ENCODE results near the gene GEMIN8.

DNA sequence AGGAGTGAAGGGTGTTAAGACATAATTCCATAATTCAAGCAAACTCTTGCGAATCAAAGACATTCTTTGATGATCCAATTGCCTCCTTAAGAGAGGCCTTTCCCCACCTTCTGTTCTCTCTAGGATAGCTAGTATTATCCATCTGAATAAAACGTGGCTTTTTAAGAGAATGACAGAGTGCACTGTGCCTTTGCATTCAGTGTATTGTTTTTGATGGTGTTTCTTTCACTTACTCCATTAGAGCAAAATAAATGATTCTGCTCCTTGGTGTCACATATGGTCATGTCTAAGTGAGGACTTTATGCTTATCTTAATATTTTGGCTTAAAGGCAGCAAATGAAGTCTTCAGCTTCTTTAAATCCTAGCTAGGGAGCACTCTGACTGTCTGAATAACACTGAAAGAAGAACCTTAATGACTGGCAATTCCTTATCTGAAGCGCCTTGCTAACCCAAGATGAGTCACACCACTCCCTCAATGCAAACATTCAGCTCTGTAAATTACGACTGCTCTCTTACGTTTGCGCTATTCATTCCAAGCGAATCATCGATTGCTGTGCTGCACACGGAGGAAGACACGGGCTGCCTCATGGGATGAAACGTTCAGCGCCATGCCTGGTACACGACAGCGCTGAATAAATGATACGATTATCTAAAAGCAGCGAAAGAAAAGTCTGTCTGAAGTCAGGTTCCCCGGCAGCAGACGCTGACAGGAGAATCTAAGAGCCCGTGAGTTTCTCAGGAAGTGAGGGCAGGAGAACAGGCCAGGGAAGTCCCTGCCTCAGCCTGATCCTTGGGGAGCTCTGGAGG, 35.1 kb upstream of the GEMIN8 start:
- TF ChIP-seq, protein P1, sequence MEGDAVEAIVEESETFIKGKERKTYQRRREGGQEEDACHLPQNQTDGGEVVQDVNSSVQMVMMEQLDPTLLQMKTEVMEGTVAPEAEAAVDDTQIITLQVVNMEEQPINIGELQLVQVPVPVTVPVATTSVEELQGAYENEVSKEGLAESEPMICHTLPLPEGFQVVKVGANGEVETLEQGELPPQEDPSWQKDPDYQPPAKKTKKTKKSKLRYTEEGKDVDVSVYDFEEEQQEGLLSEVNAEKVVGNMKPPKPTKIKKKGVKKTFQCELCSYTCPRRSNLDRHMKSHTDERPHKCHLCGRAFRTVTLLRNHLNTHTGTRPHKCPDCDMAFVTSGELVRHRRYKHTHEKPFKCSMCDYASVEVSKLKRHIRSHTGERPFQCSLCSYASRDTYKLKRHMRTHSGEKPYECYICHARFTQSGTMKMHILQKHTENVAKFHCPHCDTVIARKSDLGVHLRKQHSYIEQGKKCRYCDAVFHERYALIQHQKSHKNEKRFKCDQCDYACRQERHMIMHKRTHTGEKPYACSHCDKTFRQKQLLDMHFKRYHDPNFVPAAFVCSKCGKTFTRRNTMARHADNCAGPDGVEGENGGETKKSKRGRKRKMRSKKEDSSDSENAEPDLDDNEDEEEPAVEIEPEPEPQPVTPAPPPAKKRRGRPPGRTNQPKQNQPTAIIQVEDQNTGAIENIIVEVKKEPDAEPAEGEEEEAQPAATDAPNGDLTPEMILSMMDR (IDR thresholded peaks at IDR 0.05), result no peak
- TF ChIP-seq EZH2 (IDR thresholded peaks at IDR 0.05; ENCODE audit: borderline replicate concordance, insufficient read depth, low read depth, low read length, poor library complexity, severe bottlenecking), result no peak
